HS-5 (cell line): Measurements from ENCODE around the gene KDM6A.
"Not testable (repeated sequence)": the region's sequence is repeated elsewhere in the genome, so short reads cannot be mapped to it uniquely, and the experiment has no call there.

Source experiments
- DNase-seq: peaks from one replicate; pipeline ENCODE4 v3.0.0-alpha.2; 2012; ENCODE audit warnings: low read depth

KDM6A gene

DNA sequence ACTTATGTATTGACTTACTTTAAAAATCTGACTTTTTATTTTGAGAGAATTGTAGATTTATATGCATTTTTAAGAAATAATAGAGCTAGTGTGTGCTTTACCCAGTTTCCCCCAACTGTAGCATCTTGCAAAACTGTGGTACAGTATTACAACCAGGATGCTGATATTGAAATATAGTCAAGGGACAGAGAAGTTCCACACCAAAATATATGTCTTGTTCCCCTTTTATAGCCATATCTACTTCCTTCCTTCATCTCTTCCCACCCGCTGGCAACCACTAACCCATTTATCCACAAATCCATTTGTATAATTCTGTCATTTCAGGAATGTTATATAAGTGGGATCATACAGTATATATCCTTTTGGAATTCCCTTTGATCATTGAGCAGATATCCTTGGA, 16.8 kb downstream of the KDM6A start:
- DNase-seq: no peak

GRCh38 chrX:44890247-44890646, 17.3 kb downstream of the KDM6A start:
- no peak for DNase-seq

GRCh38 chrX:44890687-44891086, 17.7 kb downstream of the KDM6A start:
- DNase-seq: not testable (repeated sequence)

GRCh38 chrX:44891642-44892041, 18.7 kb downstream of the KDM6A start:
- DNase-seq: no peak

DNA sequence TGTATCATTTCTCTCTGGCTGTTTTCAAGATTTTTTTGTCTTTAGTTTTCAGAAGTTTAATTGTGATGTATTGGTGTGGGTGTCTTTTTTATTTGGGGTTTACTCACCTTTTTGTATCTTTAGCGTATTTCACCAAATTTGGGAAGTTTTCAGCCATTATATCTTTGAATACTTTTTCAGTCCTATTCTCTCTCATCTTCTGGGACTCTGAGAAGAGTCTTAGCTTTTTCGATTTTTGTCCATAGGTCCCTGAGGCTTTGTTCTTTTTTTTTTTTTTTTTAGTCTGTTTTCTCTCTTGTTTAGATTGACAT, 23.8 kb downstream of the KDM6A start:
- no peak for DNase-seq

- no peak for DNase-seq
These were observed 24.6 kb downstream of the KDM6A start for GRCh38 chrX:44897539-44897938.

DNA sequence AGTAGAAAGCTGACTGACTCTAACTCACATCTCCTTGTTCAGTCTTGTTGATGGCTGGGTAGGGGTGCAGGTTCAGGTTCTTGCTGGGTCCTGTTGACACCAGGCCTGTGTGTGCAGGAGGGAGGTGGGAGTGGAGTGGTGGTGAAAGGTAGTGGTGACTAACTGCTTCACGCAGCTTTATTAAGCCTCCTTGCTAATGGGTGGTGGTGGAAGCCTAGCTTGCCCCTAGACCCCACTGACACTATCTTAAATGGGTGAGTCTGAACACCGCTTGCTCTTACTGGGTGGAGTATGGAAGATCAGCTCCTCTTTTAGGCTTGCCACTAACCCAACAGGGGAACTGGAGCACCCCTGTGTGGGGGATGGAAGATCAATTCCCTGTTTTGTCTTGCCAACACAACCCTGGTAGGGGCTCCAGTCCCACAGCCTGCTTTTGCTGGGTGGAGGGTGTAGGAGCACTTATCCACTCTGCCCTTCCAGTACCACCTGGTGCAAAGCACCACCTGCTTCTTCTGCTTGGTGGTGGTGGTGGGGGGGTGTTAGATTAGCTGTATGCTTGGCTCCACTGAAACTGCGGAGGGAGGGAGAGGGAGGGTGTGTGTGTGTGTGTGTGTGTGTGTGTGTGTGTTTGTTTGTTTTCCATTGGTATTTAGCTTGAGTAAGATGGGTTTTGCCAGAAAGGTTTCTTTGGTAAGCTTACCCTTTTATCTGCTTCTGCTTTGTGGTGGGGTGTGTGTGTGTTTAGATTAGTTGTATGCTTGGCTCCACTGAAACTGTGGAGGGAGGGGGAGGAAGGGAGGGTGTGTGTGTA, 25.6 kb downstream of the KDM6A start:
- no peak for DNase-seq

DNA sequence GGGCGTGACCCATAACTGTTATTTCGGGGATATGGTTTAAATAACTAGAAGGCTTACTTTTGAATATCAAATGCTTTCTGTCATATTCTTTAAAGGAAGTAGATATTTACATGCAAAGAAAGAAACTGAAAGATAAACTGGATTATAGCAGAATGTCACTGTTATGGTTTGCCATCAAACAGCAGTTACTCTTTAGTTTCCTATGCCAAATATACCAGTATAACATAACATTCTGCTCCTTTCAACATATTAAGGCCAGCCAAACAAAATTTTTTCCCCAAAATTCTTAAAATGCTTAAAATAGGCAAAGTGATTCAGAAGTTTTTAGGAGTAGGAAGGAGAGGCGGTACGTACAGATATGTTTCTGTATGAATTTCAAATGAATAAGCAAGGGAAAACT, 27.0 kb downstream of the KDM6A start:
- DNase-seq: no peak

GRCh38 chrX:44903107-44903506, 30.1 kb downstream of the KDM6A start:
- peak; percentile 61 for DNase-seq

DNA sequence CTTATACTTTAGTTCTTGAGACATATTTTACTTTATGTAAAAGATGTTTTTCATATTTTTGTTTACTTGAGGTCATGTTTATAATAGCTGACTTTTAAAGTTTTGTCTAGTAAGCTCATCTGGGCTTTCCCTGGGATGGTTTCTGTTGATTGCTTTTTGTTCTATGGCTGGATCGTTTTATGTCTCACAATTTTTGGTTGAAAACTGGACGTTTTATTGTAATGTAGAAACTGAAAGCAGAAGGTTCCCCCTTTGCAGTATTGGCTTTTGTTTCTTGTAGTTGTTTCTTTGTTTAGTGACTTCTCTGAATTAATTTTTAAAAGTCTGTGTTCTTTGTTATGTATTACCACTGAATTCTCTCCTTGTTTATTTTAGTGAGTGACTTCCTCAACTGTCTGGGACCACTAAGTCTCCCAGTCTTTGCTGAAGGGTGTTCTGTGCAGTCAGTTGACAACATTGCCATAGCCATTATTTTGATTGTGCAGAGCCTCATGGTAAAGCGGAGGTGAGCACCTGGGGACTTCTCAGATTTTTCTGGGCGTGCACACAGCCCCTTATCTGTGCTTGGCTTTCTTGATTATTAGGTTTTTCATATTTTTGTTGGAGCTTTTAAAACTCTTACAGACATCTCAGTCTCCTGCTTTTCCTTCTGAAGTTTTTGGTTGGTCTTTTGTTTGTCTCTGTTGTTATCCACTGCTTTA, 31.0 kb downstream of the KDM6A start:
- no peak for DNase-seq

DNA sequence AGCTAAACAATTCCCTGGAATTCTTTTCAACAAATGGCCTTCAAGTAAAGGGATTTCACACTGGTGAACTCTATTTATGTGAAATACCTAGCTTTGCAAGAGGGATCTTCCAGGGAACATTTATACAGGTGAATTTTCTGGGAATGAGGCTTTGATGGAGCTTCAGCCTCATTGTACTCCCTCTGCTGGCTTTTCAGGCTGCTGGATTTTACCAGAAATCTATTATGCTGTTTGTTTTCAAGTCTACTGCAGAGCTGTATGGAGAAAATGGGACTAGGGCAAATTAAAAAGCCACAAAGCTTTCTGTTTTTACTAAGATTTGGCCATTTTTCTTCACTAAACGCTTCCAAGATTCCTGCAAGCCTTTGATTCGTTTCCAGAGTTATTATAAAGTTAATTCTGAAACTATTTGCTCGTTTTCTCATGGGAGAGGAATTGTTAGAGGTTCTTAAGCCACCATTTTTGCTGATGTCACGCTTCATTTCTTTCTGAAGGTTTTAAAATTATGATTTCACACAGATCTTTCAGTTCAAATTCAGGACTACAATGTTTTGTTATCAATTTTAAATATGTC, 31.6 kb downstream of the KDM6A start:
- DNase-seq: no peak

- no peak for DNase-seq
These were observed 33.1 kb downstream of the KDM6A start for GRCh38 chrX:44906041-44906440.

DNA sequence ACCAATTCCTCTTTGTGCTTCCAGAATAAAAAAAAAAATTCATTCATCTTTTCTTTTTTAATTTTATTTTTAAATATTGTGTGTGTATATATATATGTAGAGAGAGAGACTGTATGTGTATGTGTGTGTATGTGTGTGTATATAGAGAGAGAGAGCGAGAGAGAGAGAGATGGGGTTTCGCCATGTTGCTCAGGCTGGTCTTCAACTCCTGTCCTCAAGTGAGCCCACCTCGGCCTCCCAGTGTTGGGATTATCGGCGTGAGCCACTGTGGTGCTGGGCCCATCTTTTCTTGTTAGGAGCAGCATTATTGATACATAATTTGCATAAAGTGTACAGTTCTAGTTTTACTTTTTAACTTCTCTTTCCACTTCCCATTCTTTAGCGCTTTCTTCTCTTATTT, 33.6 kb downstream of the KDM6A start:
- no peak for DNase-seq

DNA sequence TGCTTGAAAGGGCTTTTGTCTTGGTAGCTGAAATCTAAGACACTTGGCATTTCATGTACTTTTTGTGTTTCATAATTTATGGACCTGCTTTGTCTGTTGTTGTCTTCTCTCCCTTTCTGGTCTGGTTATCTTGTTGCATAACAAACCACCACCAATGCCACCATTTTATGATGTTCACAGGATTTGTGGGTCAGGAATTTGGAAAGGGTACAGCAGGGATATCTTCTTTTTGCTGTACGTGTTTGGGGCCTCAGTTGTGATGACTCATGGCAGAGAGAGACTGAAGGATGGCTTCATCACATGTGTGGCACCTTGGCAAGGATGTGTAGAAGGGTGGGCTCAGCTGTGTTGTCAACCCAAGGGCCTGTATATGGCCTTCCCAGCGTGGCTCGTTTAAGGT, 35.2 kb downstream of the KDM6A start:
- DNase-seq: no peak

DNA sequence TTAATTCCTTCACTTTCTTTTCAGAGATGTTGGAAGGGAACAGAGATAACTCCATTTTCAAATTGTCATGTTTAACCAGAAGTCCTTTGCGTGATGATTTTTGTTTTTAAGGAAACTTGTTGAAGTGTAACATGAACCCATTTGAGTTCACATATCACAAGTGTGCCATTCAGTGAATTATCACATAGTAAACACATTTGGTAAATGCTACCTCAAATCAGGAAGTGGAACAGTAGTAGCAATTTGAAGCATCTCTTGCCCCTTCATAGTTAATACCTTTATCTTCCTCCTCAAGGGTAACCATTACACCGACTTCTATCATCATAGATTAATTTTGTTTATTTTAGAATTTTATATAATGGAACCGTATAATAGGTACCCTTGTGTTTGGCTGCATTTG, 35.8 kb downstream of the KDM6A start:
- no peak for DNase-seq

DNA sequence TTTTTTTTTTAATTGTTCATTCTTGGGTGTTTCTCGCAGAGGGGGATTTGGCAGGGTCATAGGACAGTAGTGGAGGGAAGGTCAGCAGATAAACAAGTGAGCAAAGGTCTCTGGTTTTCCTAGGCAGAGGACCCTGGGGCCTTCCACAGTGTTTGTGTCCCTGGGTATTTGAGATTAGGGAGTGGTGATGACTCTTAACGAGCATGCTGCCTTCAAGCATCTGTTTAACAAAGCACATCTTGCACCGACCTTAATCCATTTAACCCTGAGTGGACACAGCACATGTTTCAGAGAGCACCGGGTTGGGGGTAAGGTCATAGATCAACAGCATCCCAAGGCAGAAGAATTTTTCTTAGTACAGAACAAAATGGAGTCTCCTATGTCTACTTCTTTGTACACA, 37.5 kb downstream of the KDM6A start:
- DNase-seq: not testable (repeated sequence)

GRCh38 chrX:44911074-44911600, 38.1 kb downstream of the KDM6A start:
- DNase-seq: not testable (repeated sequence)

- DNase-seq: no peak
These were observed 40.9 kb downstream of the KDM6A start for GRCh38 chrX:44913656-44914531.

DNA sequence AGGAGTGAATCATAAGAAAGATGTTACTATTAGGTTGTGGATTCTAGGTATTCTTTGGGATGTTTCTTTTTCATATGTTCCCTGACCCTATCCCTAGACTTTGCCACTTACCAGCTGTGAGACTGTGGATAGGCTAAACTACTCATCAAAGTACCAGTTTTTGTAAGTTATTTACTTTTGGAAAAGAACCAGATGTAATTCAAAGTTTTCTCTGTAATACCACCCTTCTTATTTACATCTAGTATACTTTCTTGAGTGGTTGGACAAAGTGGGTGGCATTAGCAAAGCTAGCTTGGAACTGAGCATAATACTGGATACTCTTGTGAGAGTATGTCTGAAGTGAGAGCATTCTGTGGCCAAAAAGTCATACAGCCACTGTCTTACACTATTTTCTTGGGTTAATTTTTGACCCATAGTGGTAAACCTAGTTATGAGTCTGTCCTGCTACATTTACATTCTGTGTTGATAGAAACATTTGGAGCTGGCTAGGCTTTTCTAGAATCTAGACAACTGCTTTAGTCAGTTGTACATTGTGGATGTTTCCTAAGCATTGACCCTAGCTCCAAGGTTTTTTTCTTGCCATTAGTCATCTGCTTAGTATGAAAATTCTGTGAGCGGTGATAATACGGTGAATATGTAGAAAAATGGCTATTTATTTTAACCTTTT, 41.7 kb downstream of the KDM6A start:
- DNase-seq: no peak

GRCh38 chrX:44915361-44915868, 42.4 kb downstream of the KDM6A start:
- DNase-seq: no peak

DNA sequence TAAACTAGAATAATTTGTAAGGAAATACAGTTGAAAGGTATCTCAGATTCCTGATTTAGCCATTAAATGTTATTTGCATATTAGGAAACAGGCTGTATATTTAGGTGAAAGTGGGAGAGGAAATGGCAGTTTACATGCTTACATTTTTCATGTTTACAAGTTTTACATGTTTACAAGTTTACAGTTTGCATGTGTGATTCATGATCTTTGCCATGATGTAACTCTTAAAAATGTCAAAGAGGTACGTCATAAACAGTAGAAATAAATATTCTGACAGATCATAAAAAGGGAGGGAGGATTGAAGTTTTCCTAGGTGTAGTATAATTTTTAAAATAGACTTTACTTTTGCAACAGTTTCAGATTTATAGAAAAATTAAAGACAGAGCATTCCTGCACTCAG, 45.7 kb downstream of the KDM6A start:
- no peak for DNase-seq
